IMR-90 (cell line): Measurements from ENCODE around the gene OSBP. TPM values are rescaled to one million over a fixed set of nuclear protein-coding genes. Genes with fewer than 3 reads are reported as not detected.

Source experiments
- ATAC-seq: fragments of 200-7000 bp; cut with Tn5 transposase; 2 replicates; pipeline ENCODE4 v1.9.1; 2020; ENCODE audit warnings: low read depth, mild to moderate bottlenecking, moderate library complexity
- BruUV-seq: library from RNA; stranded (reverse); fragments of 400-500 nt; replicated peaks from 2 replicates; lab custom pipeline; 2021; lab: Mats Ljungman, UMichigan
- CTCF ChIA-PET: fragments of 300-600 bp; formaldehyde crosslinking; extraction: SDS; loops from one replicate; lab custom pipeline; 2021; ENCODE audit warnings: antibody characterized with exemption; lab: Yijun Ruan, JAX
- POLR2A ChIA-PET: fragments of 300-600 bp; sonication (Branson Sonifier 250); formaldehyde crosslinking; loops from one replicate; lab custom pipeline; 2022; ENCODE audit warnings: antibody characterized with exemption; ENCODE audit not compliant: unreplicated experiment; lab: Charles Lee
- DNase-seq: peaks from one replicate; pipeline ENCODE4 v3.0.0; 2013
- H2AFZ ChIP-seq: replicated peaks from 2 replicates; pipeline ENCODE3; 2013; ENCODE audit warnings: low read length, mild to moderate bottlenecking; ENCODE audit not compliant: poor library complexity
- H2AK5ac ChIP-seq: 2 replicates; pipeline ENCODE4 v1.6.1; 2013; ENCODE audit warnings: low read depth, low read length, inconsistent platforms
- H2AK9ac ChIP-seq: replicated peaks from 2 replicates; pipeline ENCODE3; 2013; ENCODE audit warnings: mild to moderate bottlenecking, low read depth, low read length, moderate library complexity; ENCODE audit not compliant: poor library complexity
- H2BK120ac ChIP-seq: 2 replicates; pipeline ENCODE4 v1.6.1; 2013; ENCODE audit warnings: low read depth, low read length, inconsistent platforms
- H2BK15ac ChIP-seq: 3 replicates; pipeline ENCODE4 v1.6.1; 2013; ENCODE audit warnings: low read depth, low read length, inconsistent platforms
- H2BK20ac ChIP-seq: 2 replicates; pipeline ENCODE4 v1.6.1; 2013; ENCODE audit warnings: low read depth, mild to moderate bottlenecking, inconsistent platforms, low read length, moderate library complexity
- H2BK5ac ChIP-seq: 2 replicates; pipeline ENCODE4 v1.6.1; 2013; ENCODE audit warnings: mild to moderate bottlenecking, low read depth, low read length, inconsistent platforms; ENCODE audit not compliant: poor library complexity, severe bottlenecking
- H3K14ac ChIP-seq: replicated peaks from 2 replicates; pipeline ENCODE4 v1.6.1; 2013; ENCODE audit warnings: low read depth, low read length, inconsistent platforms
- H3K18ac ChIP-seq: 2 replicates; pipeline ENCODE4 v1.6.1; 2013; ENCODE audit warnings: low read depth, low read length, control low read depth
- H3K23ac ChIP-seq: 2 replicates; pipeline ENCODE4 v1.6.1; 2013; ENCODE audit warnings: low read depth, low read length, inconsistent platforms
- H3K27ac ChIP-seq: 2 replicates; pipeline ENCODE4 v1.5.1; 2013; ENCODE audit warnings: mild to moderate bottlenecking, control low read depth, low read length; ENCODE audit not compliant: insufficient read depth
- H3K27me3 ChIP-seq: 2 replicates; pipeline ENCODE4 v1.6.1; 2013; ENCODE audit warnings: low read length; ENCODE audit not compliant: control insufficient read depth, insufficient read depth
- H3K36me3 ChIP-seq: 2 replicates; pipeline ENCODE4 v1.6.1; 2013; ENCODE audit warnings: low read length, mixed read lengths; ENCODE audit not compliant: control insufficient read depth, insufficient read depth
- H3K4ac ChIP-seq: 2 replicates; pipeline ENCODE4 v1.6.1; 2013; ENCODE audit warnings: low read depth, low read length, inconsistent platforms
- H3K4me1 ChIP-seq: 2 replicates; pipeline ENCODE4 v1.6.1; 2013; ENCODE audit warnings: low read length, mixed read lengths; ENCODE audit not compliant: control insufficient read depth, insufficient read depth
- H3K4me2 ChIP-seq: 2 replicates; pipeline ENCODE4 v1.6.1; 2013; ENCODE audit warnings: low read depth, mild to moderate bottlenecking, control low read depth, low read length, moderate library complexity
- H3K4me3 ChIP-seq: 2 replicates; pipeline ENCODE4 v1.5.1; 2013; ENCODE audit warnings: low read depth, mild to moderate bottlenecking, control low read depth, low read length, moderate library complexity; ENCODE audit not compliant: insufficient read depth
- H3K56ac ChIP-seq: 2 replicates; pipeline ENCODE4 v1.6.1; 2013; ENCODE audit warnings: low read length, inconsistent platforms; ENCODE audit not compliant: insufficient read depth; ENCODE audit errors: extremely low read depth
- H3K79me1 ChIP-seq, 2 experiments: 2 replicates each; pipeline ENCODE4 v1.6.1; 2013; ENCODE audit warnings: low read length in 2 of 2, inconsistent platforms in 1 of 2, low read depth in 1 of 2
- H3K9ac ChIP-seq: 2 replicates; pipeline ENCODE4 v1.6.1; 2013; ENCODE audit warnings: low read depth, low read length, control low read depth
- H3K9me1 ChIP-seq: 2 replicates; pipeline ENCODE4 v1.6.1; 2013; ENCODE audit warnings: low read length, inconsistent platforms; ENCODE audit not compliant: insufficient read depth
- H3K9me3 ChIP-seq: 2 replicates; pipeline ENCODE4 v1.6.1; 2013; ENCODE audit warnings: low read length; ENCODE audit not compliant: control insufficient read depth, insufficient read depth
- H4K20me1 ChIP-seq: 2 replicates; pipeline ENCODE4 v1.6.1; 2013; ENCODE audit warnings: low read length, inconsistent platforms; ENCODE audit not compliant: insufficient read depth
- H4K5ac ChIP-seq: 2 replicates; pipeline ENCODE4 v1.6.1; 2013; ENCODE audit warnings: mild to moderate bottlenecking, low read depth, low read length, control low read depth
- H4K8ac ChIP-seq, 2 experiments: 2 replicates each; pipeline ENCODE4 v1.6.1; 2013; ENCODE audit warnings: low read depth in 2 of 2, low read length in 2 of 2, control low read depth in 1 of 2, inconsistent platforms in 1 of 2
- H4K91ac ChIP-seq: 2 replicates; pipeline ENCODE4 v1.6.1; 2013; ENCODE audit warnings: low read depth, low read length, inconsistent platforms; ENCODE audit not compliant: insufficient read depth
- BHLHE40 ChIP-seq: fragments of 150-350 bp; IDR thresholded peaks from 2 replicates; pipeline ENCODE4 v1.6.1; 2016; ENCODE audit warnings: mild to moderate bottlenecking, low read depth, low read length
- CEBPB ChIP-seq: IDR thresholded peaks from 2 replicates; pipeline ENCODE4 v1.6.1; 2012; ENCODE audit warnings: low read depth, low read length, improper control_type of control experiment
- ELK1 ChIP-seq: fragments of 150-350 bp; IDR thresholded peaks from 2 replicates; pipeline ENCODE4 v1.6.1; 2016; ENCODE audit warnings: low read depth, mild to moderate bottlenecking, low read length, moderate library complexity, borderline replicate concordance
- MAFK ChIP-seq: IDR thresholded peaks from 2 replicates; pipeline ENCODE4 v1.6.1; 2012; ENCODE audit warnings: low read depth, low read length, improper control_type of control experiment
- MAZ ChIP-seq: IDR thresholded peaks from 2 replicates; pipeline ENCODE4 v1.6.1; 2012; ENCODE audit warnings: low read depth, mild to moderate bottlenecking, low read length, improper control_type of control experiment, moderate library complexity, borderline replicate concordance
- NFE2L2 ChIP-seq: fragments of 150-350 bp; IDR thresholded peaks from 2 replicates; pipeline ENCODE4 v1.6.1; 2016; ENCODE audit warnings: low read depth, mild to moderate bottlenecking, low read length
- SMC3 ChIP-seq: fragments of 150-350 bp; IDR thresholded peaks from 2 replicates; pipeline ENCODE4 v1.6.1; 2016; ENCODE audit warnings: low read depth, mild to moderate bottlenecking, antibody characterized with exemption, low read length, moderate library complexity
- USF2 ChIP-seq: fragments of 150-350 bp; IDR thresholded peaks from 2 replicates; pipeline ENCODE4 v1.6.1; 2017; ENCODE audit warnings: mild to moderate bottlenecking, antibody characterized with exemption, low read length, low read depth
- dilution Hi-C: fragments of 300-500 bp; cut with HindIII; formaldehyde crosslinking; loops from one replicate; pipeline ENCODE4 v1.14.3; 2018; ENCODE audit warnings: low sequenced_read_pairs; ENCODE audit not compliant: unreplicated experiment
- in situ Hi-C: fragments of 300-500 bp; cut with MboI; formaldehyde crosslinking; loops from 3 replicates; pipeline ENCODE4 v1.14.3; 2019; ENCODE audit warnings: low sequenced_read_pairs, inconsistent platforms, mixed read lengths
- intact Hi-C: fragments of 100-400 bp; cut with micrococcal nuclease; formaldehyde crosslinking; loops from 2 replicates; pipeline ENCODE4 v1.10.0; 2022
- polyA plus RNA-seq, 3 experiments: library from polyadenylated mRNA; depleted of rRNA; stranded (reverse); fragments of >200 nt; gene quantifications; 2 replicates each; pipeline ENCODE4 v1.2.3, GENCODE V29; 2012; ENCODE audit warnings: low replicate concordance in 1 of 3
- total RNA-seq: library from RNA; depleted of rRNA; stranded (reverse); fragments of >200 nt; gene quantifications from 2 replicates; pipeline ENCODE4 v1.2.3, GENCODE V29; 2012

OSBP gene
- total and polyA plus RNA-seq, 2 of the 4 experiments (the other 2 are of a cell fraction), result 22.1 to 27.4 TPM

GRCh38 chr11:59629996-59630395, 14.4 kb upstream of the OSBP start:
- Histone ChIP-seq H3K56ac (no peak overlapping the region), H3K18ac (no peak overlapping the region), H3K9me3 (no peaks in the 10 kb centered on the region; the same call in 1 of the 2 replicates), H2BK15ac (no peak overlapping the region), H2BK5ac (no peak overlapping the region), H4K91ac (no peak overlapping the region), H3K14ac (no peak overlapping the region), H3K4me1 (no peaks in the 10 kb centered on the region), H2AK5ac (no peak overlapping the region), H3K27me3 (no peaks in the 10 kb centered on the region), H4K20me1 (no peaks in the 10 kb centered on the region), H3K36me3 (peaks cover 6% of the 10 kb centered on the region), H4K5ac (no peak overlapping the region), H3K4ac (no peak overlapping the region), H3K4me3 (no peak overlapping the region), H3K23ac (no peak overlapping the region), H4K8ac (no peak overlapping the region), H3K27ac (no peak overlapping the region), H3K4me2 (no peak overlapping the region), H2AFZ (no peak overlapping the region), H2BK120ac (no peak overlapping the region), H2AK9ac (no peak overlapping the region), H3K79me1 (no peaks in the 10 kb centered on the region), H2BK20ac (no peak overlapping the region), H3K9me1 (no peaks in the 10 kb centered on the region; the same call in 1 of the 2 replicates), H3K9ac (no peak overlapping the region)
- ATAC-seq, result no peak
- BruUV-seq, result no TSS peak
- DNase-seq, result no peak
- in situ Hi-C loops (no loop called here), intact Hi-C loops (loop anchor here (5.0 kb wide), 1 partner anchor 32 kb away; no protein-coding TSS in a partner anchor), dilution Hi-C loops (no loop called here)
- no peak for TF ChIP-seq USF2
- TF ChIP-seq NFE2L2, result no peak
- no peak for TF ChIP-seq BHLHE40
- TF ChIP-seq SMC3, result no peak
- TF ChIP-seq ELK1, result no peak
- no peak for TF ChIP-seq MAFK
- TF ChIP-seq CEBPB, result no peak
- no peak for TF ChIP-seq MAZ
- ChIA-PET POLR2A (no interaction called here), CTCF (no interaction called here)
